ENCODE data around the gene ASIP.

- no peak for TF ChIP-seq POLR2A (IDR thresholded peaks at IDR 0.05)
- TF ChIP-seq CTCF (IDR thresholded peaks at IDR 0.05), result no peak
These were observed 40.8 kb downstream of the ASIP start for GRCh38 chr20:34282041-34282440.

Data from right lobe of liver (tissue), 4 donors.